A549 treated with dexamethasone at 1 μM for 4 hours (cell line): ENCODE measurements around the gene CD300LF. TPM values are rescaled to one million over a fixed set of nuclear protein-coding genes. Genes with fewer than 3 reads are reported as not detected.

ENCODE experiments used
- total RNA-seq: library from RNA; stranded (reverse); fragments of 200-300 nt; extraction: Qiagen RNA extraction; gene quantifications from 5 replicates; pipeline ENCODE4 v1.2.3, GENCODE V29; 2022

CD300LF gene
- total RNA-seq = not detected in 5 replicates

GRCh38 chr17:74712756-74713155 is at the start of gene CD300LF:
Gene CD300LF (minus strand): TSS chr17:74712923. CDS start chr17:74712866, 57 bp downstream.

GRCh38 chr17:74748529-74749278 is 36.0 kb upstream of the CD300LF start, which contains the start of gene NHERF1:
Gene NHERF1 (plus strand): TSS chr17:74748628. CDS start chr17:74748847, 219 bp downstream.

DNA sequence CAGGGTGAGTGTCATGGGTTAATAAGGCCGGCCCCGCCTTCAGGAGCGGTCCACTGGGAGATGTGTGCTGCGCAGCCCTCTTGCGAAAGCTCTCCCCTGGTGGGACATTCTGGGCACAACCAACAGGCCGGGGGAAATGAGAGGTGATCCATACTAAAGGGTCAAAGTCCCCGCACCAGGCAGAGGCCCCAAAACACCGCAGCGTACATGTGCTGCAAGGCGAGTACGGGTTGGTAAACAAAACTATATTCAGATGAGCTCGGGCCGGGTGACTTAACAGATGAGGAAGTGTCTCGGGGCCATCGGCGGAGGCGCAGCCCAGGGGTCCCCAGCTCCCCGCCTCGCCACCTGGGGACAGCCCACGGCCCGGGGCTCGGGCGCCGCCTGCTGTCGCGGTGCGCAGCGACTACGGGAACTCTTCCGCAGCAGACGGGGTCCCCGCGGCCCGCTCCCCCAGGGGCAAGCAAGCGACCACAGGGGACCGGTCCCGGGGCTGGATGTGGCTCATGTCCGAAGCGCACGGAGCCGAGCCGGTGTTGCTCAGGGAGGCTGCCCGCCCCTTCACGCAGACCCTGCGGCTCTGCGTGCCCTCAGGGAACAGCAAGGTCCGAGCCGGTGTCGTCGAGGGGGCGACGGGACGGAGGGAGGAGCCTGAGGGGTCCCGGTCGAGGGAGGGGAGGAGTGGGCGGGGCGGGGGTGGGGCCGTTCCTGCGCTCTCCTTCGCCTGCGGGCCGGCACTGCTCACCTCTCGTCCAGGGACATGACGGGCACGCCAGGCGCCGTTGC is 24.0 kb upstream of the CD300LF start, which contains the start of gene RAB37:
Gene RAB37 (plus strand): TSS at position 744 of the 786 bp plus-strand sequence. CDS start 17 bp downstream, at position 761.

Other genes starting within 250 kb of the CD300LF start
- gene CD300A, start 246.3 kb downstream of the CD300LF start, total RNA-seq = 0.05 TPM in 1 of 5 replicates, not detected in the others
- gene CD300LB, start 181.4 kb downstream of the CD300LF start, total RNA-seq = 0.03 to 0.09 TPM (median 0.07 TPM) in 5 replicates
- 0.47 to 0.72 TPM (median 0.56 TPM) in 5 replicates for gene CD300C, start 166.8 kb downstream of the CD300LF start, total RNA-seq
- 0.17 to 0.70 TPM (median 0.35 TPM) in 5 replicates for gene CD300H, start 145.4 kb downstream of the CD300LF start, total RNA-seq
- gene CD300LD, start 120.6 kb downstream of the CD300LF start, total RNA-seq = not detected in 5 replicates
- gene CD300E, start 89.2 kb downstream of the CD300LF start, total RNA-seq = not detected in 5 replicates
- 0.83 to 1.2 TPM (median 1.2 TPM) in 5 replicates for gene RAB37, start 24.3 kb upstream of the CD300LF start, total RNA-seq
- 30.9 to 53.3 TPM (median 51.1 TPM) in 5 replicates for gene NHERF1, start 35.7 kb upstream of the CD300LF start, total RNA-seq
- gene NAT9, start 63.4 kb upstream of the CD300LF start, total RNA-seq = 45.4 to 52.5 TPM (median 47.2 TPM) in 5 replicates
- 0.06 to 0.40 TPM (median 0.18 TPM) in 5 replicates for gene GRIN2C, start 147.0 kb upstream of the CD300LF start, total RNA-seq
- gene FDXR, start 160.1 kb upstream of the CD300LF start, total RNA-seq = 43.0 to 66.9 TPM (median 58.2 TPM) in 5 replicates
- gene FADS6, start 180.7 kb upstream of the CD300LF start, total RNA-seq = 0.03 TPM in 1 of 5 replicates, not detected in the others
- gene USH1G, start 210.3 kb upstream of the CD300LF start, total RNA-seq = 0.06 to 0.15 TPM (median 0.12 TPM) in 5 replicates
- 0.04 to 0.09 TPM (median 0.06 TPM) in 4 of 5 replicates, not detected in the other for gene OTOP2, start 211.3 kb upstream of the CD300LF start, total RNA-seq
- gene OTOP3, start 223.0 kb upstream of the CD300LF start, total RNA-seq = not detected in 5 replicates